Ovary (tissue), 3 donors: ENCODE results near the gene FEM1C.

Experiments
- CTCF ChIP-seq, 3 donors: fragments of 450-650 bp in 2 of 3; fragments of 200-600 bp in 1 of 3; IDR thresholded peaks; one replicate each; pipeline versions ENCODE4 v1.5.1 to v1.8.0; 2016 to 2022; ENCODE audit warnings: antibody characterized with exemption in 3 of 3, mild to moderate bottlenecking in 1 of 3
- EP300 ChIP-seq: sonication (generic); formaldehyde crosslinking; IDR thresholded peaks from one replicate; pipeline ENCODE4 v1.6.1; 2017; ENCODE audit warnings: antibody characterized with exemption
- donor health status: DM: no; HTN: no; CAD: no.

GRCh38 chr5:115526604-115527003 is 18.0 kb downstream of the FEM1C start:
- TF ChIP-seq CTCF (IDR thresholded peaks at IDR 0.05) (no peak), EP300 (no peak)
